ENCODE measurements around the gene GPR50.

GPR50 gene

DNA sequence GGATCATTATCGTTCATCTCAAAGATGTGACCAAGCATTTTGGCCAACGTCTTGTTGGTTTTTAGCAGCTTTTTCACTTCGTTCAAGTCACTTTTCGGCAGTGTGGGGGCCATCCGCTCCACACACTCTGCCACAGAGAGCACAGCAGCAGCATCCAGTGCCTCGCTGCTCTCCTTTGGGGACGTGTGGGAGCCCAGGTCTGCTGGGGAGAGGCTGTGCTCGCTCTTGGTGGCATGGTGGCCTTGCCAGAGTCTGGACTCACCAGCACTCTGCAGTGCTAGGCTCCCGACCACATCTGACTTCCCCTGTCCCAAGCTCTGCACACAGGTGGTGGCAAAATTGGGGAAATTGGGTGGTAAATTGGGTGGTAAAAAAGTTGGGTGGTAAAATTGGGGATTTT lies 50.6 kb downstream of the GPR50 start:
- Histone ChIP-seq H3K4me1 (ENCODE audit: control insufficient read depth, insufficient read depth, low read length) (peaks cover 2% of the 10 kb centered on the region; the same call in 1 of the 2 replicates), H3K27ac (ENCODE audit: low read length) (no peak overlapping the region), H3K27me3 (ENCODE audit: control insufficient read depth, insufficient read depth, low read length) (no peaks in the 10 kb centered on the region), H3K4me3 (ENCODE audit: low read length) (no peak overlapping the region), H3K9me3 (ENCODE audit: control insufficient read depth, insufficient read depth, low read length) (no peaks in the 10 kb centered on the region), H3K36me3 (ENCODE audit: control insufficient read depth, insufficient read depth, low read length) (no peaks in the 10 kb centered on the region)
- no peak for DNase-seq (ENCODE audit: low read depth, low spot score)
- no CpG with 5 or more reads among the region's 9 CpGs for WGBS (ENCODE audit: insufficient coverage, insufficient read length)

DNA sequence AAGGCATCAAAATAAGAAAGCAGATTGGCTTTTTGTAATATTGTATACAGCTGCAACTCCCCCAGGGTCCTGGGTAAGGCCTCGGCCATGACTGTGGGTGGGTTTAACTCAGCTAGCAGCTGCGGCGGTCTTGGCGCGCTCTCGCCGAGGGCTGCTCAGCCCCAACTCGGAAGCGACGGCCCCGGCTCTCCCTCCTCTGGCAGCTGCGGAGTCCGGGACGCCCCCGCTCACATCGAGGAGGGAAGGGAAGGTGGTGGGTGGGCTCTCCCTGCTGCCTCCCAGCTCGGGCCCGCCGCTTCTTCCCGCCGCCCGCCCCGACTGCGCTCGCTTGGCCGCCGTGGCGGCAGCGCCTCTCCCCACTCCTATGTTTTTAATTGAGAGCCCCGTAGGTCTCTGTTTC lies 51.2 kb downstream of the GPR50 start:
- H3K4me1 ChIP-seq (ENCODE audit: control insufficient read depth, insufficient read depth, low read length): peaks cover 2% of the 10 kb centered on the region; the same call in 1 of the 2 replicates
- no peak for DNase-seq (ENCODE audit: low read depth, low spot score)
- no CpG with 5 or more reads among the region's 30 CpGs for WGBS (ENCODE audit: insufficient coverage, insufficient read length)
- H3K36me3 ChIP-seq (ENCODE audit: control insufficient read depth, insufficient read depth, low read length): no peaks in the 10 kb centered on the region
- H3K27ac ChIP-seq (ENCODE audit: low read length): no peak overlapping the region
- no peaks in the 10 kb centered on the region for H3K27me3 ChIP-seq (ENCODE audit: control insufficient read depth, insufficient read depth, low read length)
- no peaks in the 10 kb centered on the region for H3K9me3 ChIP-seq (ENCODE audit: control insufficient read depth, insufficient read depth, low read length)
- no peak overlapping the region; the same call in 1 of the 2 replicates for H3K4me3 ChIP-seq (ENCODE audit: low read length)

DNA sequence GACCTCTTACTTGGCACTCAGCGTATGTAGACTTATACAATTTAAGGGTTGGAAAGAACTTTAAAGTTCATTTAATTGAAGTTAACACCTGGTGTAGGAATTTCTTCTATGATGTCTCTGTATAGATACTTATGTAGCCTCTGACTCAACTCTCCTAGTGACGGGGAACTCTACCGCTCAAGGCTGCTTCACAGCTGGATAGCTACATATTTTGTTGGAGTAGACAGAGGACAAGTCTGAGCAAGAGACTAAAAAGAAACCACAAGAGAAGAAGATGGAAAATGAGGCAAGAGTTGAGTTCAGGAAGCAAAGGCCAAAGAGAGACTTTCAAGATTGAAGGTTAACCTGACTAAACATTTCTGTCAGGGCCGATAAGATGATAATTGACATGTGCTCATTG lies 52.6 kb downstream of the GPR50 start:
- no peaks in the 10 kb centered on the region for H3K27me3 ChIP-seq (ENCODE audit: control insufficient read depth, insufficient read depth, low read length)
- no peaks in the 10 kb centered on the region for H3K36me3 ChIP-seq (ENCODE audit: control insufficient read depth, insufficient read depth, low read length)
- peaks cover 2% of the 10 kb centered on the region; the same call in 1 of the 2 replicates for H3K4me1 ChIP-seq (ENCODE audit: control insufficient read depth, insufficient read depth, low read length)
- no peak overlapping the region for H3K4me3 ChIP-seq (ENCODE audit: low read length)
- no CpG with 5 or more reads among the region's 4 CpGs for WGBS (ENCODE audit: insufficient coverage, insufficient read length)
- no peaks in the 10 kb centered on the region for H3K9me3 ChIP-seq (ENCODE audit: control insufficient read depth, insufficient read depth, low read length)
- H3K27ac ChIP-seq (ENCODE audit: low read length): no peak overlapping the region
- no peak for DNase-seq (ENCODE audit: low read depth, low spot score)
